ENCODE results near the gene SYNDIG1L. TPM values are rescaled to one million over a fixed set of nuclear protein-coding genes. Genes with fewer than 3 reads are reported as not detected.

Gene SYNDIG1L
- total RNA-seq, 4 donors from 2014 or later: 0.13 to 0.69 (median 0.33) TPM

DNA sequence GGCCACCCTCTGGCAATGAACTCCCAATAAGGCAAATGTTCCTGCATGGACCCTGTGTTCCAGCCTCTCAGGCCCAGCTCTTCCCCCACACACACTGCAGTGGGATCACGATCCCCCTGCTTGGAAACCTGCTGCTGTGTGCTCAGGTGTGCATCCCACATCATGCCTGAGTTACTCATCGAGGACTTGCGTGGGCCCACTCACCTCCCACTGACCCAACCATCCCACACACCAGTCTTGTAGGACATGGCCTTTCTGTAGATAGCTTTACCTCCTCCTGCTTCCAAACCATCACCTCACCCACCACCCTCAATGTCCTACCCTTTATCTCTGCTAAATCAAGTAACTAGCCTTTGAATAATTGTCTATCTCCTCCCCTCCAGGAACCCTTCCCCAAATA lies 42.5 kb upstream of the SYNDIG1L start:
- no peak overlapping the region for H3K4me3 ChIP-seq (ENCODE audit: low read depth, poor library complexity, severe bottlenecking)

DNA sequence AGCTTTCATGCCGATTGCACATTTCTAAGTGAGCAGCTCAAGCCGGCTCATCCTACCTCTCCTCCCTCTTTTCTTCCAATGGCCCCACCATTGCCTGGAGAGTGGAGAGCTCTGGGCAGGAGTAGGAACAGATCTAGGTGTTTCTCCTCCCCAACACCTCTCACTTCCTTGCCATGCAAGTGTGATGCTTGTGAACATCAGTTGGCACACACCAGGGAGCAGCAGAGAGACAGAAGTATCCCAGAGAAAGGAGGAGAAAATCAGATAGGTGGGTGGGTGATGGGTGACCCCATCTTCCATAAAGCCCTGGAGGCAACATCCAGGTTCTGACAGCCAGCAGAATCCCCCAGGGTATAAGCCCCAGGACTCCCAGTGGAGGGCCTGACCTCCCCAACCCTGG lies 39.3 kb upstream of the SYNDIG1L start:
- TF ChIP-seq, protein P1, sequence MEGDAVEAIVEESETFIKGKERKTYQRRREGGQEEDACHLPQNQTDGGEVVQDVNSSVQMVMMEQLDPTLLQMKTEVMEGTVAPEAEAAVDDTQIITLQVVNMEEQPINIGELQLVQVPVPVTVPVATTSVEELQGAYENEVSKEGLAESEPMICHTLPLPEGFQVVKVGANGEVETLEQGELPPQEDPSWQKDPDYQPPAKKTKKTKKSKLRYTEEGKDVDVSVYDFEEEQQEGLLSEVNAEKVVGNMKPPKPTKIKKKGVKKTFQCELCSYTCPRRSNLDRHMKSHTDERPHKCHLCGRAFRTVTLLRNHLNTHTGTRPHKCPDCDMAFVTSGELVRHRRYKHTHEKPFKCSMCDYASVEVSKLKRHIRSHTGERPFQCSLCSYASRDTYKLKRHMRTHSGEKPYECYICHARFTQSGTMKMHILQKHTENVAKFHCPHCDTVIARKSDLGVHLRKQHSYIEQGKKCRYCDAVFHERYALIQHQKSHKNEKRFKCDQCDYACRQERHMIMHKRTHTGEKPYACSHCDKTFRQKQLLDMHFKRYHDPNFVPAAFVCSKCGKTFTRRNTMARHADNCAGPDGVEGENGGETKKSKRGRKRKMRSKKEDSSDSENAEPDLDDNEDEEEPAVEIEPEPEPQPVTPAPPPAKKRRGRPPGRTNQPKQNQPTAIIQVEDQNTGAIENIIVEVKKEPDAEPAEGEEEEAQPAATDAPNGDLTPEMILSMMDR (IDR thresholded peaks at IDR 0.05): no peak
- no peak for TF ChIP-seq POLR2A (IDR thresholded peaks at IDR 0.05)
- WGBS, 2 donors: 79 to 80% methylated on average over 2 of the region's 2 CpGs
- intact Hi-C loops (cut with DNase I; ENCODE audit: low total_unique reads): no loop called here
- no peak overlapping the region for H3K4me3 ChIP-seq (ENCODE audit: low read depth, poor library complexity, severe bottlenecking)
- no peak for DNase-seq (ENCODE audit: low spot score in 2 of 2)

More for the DNA sequence above, 42.5 kb upstream of the SYNDIG1L start:
- WGBS, 2 donors: 84 to 100% methylated on average over 3 of the region's 3 CpGs
- intact Hi-C loops (cut with DNase I; ENCODE audit: low total_unique reads): no loop called here
- DNase-seq (ENCODE audit: low spot score in 2 of 2): no peak
- TF ChIP-seq, protein P1 (IDR thresholded peaks at IDR 0.05): no peak
- TF ChIP-seq POLR2A (IDR thresholded peaks at IDR 0.05): no peak

DNA sequence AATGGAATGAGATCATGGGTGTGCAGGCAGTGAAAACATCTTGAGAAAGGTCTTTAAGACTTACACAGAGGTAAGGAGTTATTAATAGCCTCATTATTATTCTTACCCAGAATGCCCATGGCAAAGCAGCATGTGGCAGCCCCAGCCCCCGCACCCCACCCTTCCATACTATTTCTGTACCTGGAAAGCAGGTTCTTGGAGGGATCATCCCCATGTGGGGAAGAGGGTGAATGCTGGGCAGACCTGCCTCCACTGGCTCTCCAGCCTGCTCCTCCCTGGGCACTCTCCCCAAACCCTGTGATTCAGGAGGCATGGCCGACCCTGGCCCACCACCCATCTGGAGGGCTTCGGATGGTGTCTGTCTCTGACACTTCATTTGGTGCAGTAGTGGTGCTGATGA lies 38.8 kb upstream of the SYNDIG1L start:
- 58 to 68% methylated on average over 3 of the region's 3 CpGs for WGBS, 2 donors
- TF ChIP-seq POLR2A (IDR thresholded peaks at IDR 0.05): no peak
- TF ChIP-seq, protein P1 (IDR thresholded peaks at IDR 0.05): no peak
- no peak overlapping the region for H3K4me3 ChIP-seq (ENCODE audit: low read depth, poor library complexity, severe bottlenecking)
- intact Hi-C loops (cut with DNase I; ENCODE audit: low total_unique reads): no loop called here
- DNase-seq (ENCODE audit: low spot score in 2 of 2): no peak

DNA sequence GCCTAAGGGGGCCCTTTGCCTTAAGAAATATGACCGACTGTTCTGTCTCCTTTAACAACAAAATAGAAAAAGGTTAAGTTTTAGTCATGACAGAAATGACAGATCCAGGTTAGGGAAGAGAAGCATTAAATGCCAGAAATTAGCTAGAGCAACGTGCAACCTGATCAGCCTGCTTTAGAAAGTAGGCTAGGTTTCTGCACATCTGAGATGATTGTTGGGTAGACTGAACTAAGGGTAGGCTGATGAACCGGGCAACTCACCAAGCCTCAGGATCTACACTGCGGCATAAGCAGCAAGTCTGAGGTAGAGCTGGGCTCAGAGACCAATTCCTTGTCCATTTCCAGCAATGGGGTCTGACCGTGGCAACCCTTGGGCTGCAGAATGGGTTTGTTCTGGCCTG lies 37.7 kb upstream of the SYNDIG1L start:
- 85 to 87% methylated on average over 5 of the region's 5 CpGs for WGBS, 2 donors
- TF ChIP-seq, protein P1 (IDR thresholded peaks at IDR 0.05): no peak
- no peak for TF ChIP-seq POLR2A (IDR thresholded peaks at IDR 0.05)
- no peak overlapping the region for H3K4me3 ChIP-seq (ENCODE audit: low read depth, poor library complexity, severe bottlenecking)
- intact Hi-C loops (cut with DNase I; ENCODE audit: low total_unique reads): no loop called here
- peak in 1 of 2 donors; percentile 57 for DNase-seq (ENCODE audit: low spot score in 2 of 2)

DNA sequence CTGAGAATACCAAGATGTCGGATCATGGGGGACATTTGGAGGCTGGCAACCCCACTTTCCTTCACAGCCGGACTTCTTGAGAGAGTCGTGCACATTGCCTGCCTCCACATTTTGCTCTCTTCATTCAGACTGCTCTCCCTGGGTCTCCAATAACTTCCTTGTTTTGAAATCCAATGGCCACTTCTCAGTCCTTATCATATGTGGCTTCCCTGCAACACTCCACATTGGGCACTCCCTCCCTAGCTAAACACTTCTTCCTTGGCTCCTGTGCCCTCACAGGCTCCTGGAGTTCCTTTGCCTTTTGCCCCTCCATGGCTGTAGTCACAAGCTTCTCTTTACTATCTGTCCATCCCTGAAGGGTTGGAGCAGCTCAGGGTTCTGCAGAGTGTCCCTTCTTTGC lies 37.0 kb upstream of the SYNDIG1L start:
- no peak for TF ChIP-seq POLR2A (IDR thresholded peaks at IDR 0.05)
- TF ChIP-seq, protein P1 (IDR thresholded peaks at IDR 0.05): no peak
- 94 to 99% methylated on average over 3 of the region's 3 CpGs for WGBS, 2 donors
- no peak overlapping the region for H3K4me3 ChIP-seq (ENCODE audit: low read depth, poor library complexity, severe bottlenecking)
- intact Hi-C loops (cut with DNase I; ENCODE audit: low total_unique reads): no loop called here
- peak in 1 of 2 donors; percentile 67 for DNase-seq (ENCODE audit: low spot score in 2 of 2)

DNA sequence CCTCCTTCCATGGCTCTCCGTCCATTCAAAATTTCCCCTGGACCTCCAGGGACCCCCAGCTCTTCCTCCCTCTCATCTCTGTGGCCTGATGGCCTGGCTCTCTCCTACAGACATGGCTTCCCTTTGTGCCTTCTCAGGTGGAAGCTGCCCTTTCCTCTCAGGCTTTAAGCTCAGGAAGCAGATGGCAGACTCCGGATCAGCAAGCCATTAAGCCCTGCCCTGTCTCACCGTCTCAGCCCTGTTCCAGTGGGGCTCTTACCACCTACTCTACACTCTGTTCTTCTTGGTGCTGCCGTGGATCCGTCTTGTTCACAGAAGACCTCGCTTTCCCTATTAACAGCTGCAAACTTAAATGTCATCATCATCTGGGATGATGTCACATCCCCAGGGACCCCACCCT lies 34.0 kb upstream of the SYNDIG1L start:
- whole genome bisulfite sequencing, 2 donors: 72 to 82% methylated on average over 6 of the region's 6 CpGs
- no peak overlapping the region for H3K4me3 ChIP-seq (ENCODE audit: low read depth, poor library complexity, severe bottlenecking)
- no peak for TF ChIP-seq POLR2A (IDR thresholded peaks at IDR 0.05)
- intact Hi-C loops (cut with DNase I; ENCODE audit: low total_unique reads): no loop called here
- DNase-seq (ENCODE audit: low spot score in 2 of 2): no peak

Data from lower leg skin (tissue), 4 donors.